ENCODE results near the gene CLDN9. TPM values are rescaled to one million over a fixed set of nuclear protein-coding genes. Genes with fewer than 3 reads are reported as not detected.
A peak's percentile ranks its signal among the peaks of the same experiment; 100 is the strongest.

The CLDN9 gene
- total and polyA plus RNA-seq, 7 donors = 0.12 to 2.2 (median 0.74) TPM

DNA sequence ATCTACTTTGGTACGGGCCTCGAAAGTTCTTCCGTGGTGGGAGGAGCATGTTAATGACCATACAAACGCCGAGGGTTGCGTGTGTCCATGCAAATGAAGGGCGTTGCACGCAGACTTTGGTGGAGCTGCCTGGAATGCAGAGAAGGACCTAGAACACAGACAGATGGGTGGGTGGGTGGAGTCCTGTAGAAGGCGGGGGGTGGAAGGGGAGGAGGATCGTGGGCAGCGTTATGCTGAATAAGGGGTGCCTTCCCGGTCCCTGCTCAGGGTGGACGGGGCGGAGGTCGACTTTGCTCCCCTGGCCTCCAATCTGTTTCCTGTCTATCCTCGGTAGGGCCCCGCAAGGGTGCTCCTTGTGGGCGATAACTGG is 44.4 kb upstream of the CLDN9 start:
- Histone ChIP-seq H3K36me3 (ENCODE audit: insufficient read depth in 1 of 2, low read depth in 1 of 2) (no peaks in the 10 kb centered on the region), H3K4me3 (peak overlapping the region; percentile 87), H3K27ac (no peak overlapping the region), H3K27me3 (ENCODE audit: insufficient read depth in 3 of 3, low read length in 2 of 3) (peaks cover 0 to 53% (median 27%) of the 10 kb centered on the region in 3 donors), H3K4me1 (peaks cover 26% of the 10 kb centered on the region), H3K9me3 (no peaks in the 10 kb centered on the region)
- intact Hi-C loops (cut with DNase I) = no loop called here
- ATAC-seq (no peak), DNase-seq (no peak)
- TF ChIP-seq, protein P1, sequence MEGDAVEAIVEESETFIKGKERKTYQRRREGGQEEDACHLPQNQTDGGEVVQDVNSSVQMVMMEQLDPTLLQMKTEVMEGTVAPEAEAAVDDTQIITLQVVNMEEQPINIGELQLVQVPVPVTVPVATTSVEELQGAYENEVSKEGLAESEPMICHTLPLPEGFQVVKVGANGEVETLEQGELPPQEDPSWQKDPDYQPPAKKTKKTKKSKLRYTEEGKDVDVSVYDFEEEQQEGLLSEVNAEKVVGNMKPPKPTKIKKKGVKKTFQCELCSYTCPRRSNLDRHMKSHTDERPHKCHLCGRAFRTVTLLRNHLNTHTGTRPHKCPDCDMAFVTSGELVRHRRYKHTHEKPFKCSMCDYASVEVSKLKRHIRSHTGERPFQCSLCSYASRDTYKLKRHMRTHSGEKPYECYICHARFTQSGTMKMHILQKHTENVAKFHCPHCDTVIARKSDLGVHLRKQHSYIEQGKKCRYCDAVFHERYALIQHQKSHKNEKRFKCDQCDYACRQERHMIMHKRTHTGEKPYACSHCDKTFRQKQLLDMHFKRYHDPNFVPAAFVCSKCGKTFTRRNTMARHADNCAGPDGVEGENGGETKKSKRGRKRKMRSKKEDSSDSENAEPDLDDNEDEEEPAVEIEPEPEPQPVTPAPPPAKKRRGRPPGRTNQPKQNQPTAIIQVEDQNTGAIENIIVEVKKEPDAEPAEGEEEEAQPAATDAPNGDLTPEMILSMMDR (IDR thresholded peaks at IDR 0.05) = no peak
- WGBS, 3 donors = 17 to 22% (median 20%) methylated on average over 18 of the region's 18 CpGs

DNA sequence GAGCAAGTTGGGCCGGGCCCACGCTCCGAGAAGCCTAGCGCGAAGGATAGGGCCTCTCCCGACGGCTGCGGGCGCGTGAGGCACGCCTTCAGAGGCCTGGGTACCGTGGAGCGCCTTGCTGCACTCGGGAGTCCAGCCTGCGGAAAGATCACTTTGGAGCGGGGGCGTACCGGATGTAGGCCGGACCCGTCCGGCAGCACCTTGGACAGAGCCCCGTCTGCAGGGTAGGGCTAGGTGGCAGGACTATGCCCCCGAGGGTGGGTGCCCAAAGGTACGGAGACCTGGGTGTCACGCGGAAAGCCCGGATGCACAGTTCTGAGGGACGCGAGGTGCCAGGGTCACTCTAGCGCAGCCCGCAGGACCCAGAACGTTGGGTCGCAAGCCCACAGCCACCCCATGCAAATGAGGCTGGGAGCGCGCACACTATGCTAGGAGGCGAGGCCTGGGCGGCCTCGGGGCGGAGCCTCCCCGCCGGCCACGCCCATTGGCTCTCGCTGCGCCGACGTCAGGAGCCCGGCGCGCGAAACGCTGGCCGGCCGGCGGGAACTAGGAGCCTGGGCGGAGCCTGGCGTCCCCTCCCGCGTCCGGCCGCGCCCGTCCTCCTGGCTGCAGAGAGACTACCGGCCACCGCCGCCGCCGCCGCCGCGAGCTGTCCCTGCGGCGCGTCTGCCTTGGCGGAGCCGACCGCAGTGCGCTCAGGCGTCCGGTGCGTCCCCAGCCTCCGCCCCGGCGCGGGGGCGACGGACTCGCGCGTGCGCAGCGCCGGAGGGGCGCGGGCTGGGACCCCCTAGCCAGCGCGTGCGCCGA is 43.8 kb upstream of the CLDN9 start, which contains the start of gene PAQR4:
TSS of gene PAQR4 (plus strand) at position 611 of the 807 bp plus-strand sequence. CDS start 327 bp downstream, outside the sequence.
- Histone ChIP-seq H3K9me3 (no peaks in the 10 kb centered on the region), H3K36me3 (ENCODE audit: insufficient read depth in 1 of 2, low read depth in 1 of 2) (no peaks in the 10 kb centered on the region), H3K27ac (peak within 1 kb of the TSS; percentile 61), H3K27me3 (ENCODE audit: insufficient read depth in 3 of 3, low read length in 2 of 3) (peaks cover 0 to 47% (median 23%) of the 10 kb centered on the region in 3 donors), H3K4me1 (peaks cover 20% of the 10 kb centered on the region), H3K4me3 (peak within 1 kb of the TSS; percentile 87)
- ATAC-seq (peak; percentile 89 to 95 (median 93)), DNase-seq (peak; percentile 88 to 94)
- WGBS, 3 donors = 1% methylated on average over 67 to 98 of the region's 98 CpGs
- TF ChIP-seq, protein P1 (IDR thresholded peaks at IDR 0.05) = no peak
- intact Hi-C loops (cut with DNase I) = no loop called here

DNA sequence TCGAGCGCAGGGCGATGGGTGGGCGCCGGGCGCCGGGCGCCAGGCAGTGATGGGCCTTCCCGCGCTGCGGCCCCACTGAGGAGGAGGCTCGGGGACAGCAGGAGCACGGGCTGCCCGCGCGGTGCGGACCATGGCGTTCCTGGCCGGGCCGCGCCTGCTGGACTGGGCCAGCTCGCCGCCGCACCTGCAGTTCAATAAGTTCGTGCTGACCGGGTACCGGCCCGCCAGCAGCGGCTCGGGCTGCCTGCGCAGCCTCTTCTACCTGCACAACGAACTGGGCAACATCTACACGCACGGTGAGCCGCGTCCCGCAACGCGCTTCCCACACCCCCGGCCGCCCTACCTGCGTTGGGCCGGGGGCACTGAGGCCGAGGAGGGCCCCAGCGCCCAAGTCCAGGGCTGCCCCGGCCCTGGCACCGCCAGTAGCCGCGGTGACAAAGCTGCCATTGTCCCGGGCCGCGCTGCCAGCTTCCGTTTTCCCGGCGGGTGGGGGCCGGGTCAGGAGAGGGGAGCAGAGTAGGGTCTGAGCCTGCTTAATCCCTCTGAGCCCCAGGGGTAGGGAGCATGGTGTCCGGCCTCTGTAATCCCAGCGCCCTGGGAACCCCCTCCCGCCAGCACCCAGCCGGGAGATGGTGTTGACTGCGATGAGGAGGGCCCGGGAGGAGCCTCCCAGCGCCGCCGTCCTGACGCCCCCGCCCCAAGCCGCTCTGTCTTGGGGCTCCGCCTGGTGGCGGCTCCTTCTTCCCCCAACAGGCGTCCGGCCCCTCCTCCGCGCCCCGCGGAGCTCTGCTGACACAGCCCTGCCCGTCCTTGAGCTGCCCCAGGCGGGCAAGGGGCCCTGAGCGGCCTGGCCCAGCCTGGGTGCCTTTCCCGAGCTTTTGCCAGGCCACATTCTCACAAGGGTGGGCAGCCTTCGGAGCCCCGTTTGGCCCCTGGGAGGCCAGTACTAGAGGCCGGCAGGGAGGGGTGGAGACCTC is 42.9 kb upstream of the CLDN9 start:
- ATAC-seq (peak; percentile 44 to 74 (median 64)), DNase-seq (peak; percentile 73 to 84)
- TF ChIP-seq, protein P1 (IDR thresholded peaks at IDR 0.05) = peak; percentile 15
- Histone ChIP-seq H3K27me3 (ENCODE audit: insufficient read depth in 3 of 3, low read length in 2 of 3) (peaks cover 0 to 38% (median 14%) of the 10 kb centered on the region in 3 donors), H3K4me3 (peak overlapping the region; percentile 87), H3K36me3 (ENCODE audit: insufficient read depth in 1 of 2, low read depth in 1 of 2) (no peaks in the 10 kb centered on the region), H3K9me3 (no peaks in the 10 kb centered on the region), H3K27ac (peak overlapping the region; percentile 61), H3K4me1 (peaks cover 11% of the 10 kb centered on the region)
- WGBS, 3 donors = 2 to 5% (median 3%) methylated on average over 47 to 83 of the region's 83 CpGs
- intact Hi-C loops (cut with DNase I) = no loop called here

DNA sequence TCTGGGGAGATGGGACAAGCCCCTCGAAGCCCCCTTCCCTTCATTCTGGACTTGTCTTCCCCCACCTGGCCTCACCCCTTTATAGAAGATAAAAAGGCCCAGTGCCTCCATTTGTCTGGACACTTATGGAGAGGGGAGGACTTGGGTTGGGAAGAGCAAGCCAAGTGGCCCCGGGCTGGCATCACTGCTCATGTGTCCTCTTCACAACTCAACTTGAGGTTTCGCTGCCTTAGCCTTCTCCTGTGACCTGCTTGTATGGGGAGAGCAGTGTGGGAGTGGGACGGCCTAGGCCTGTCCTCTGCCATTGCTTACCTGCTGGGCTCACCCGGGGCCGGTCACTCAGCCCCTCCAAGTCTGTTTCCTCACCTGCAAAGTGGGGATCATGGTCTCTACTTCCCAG is 42.2 kb upstream of the CLDN9 start:
- H3K27ac ChIP-seq = peak overlapping the region; percentile 61
- ATAC-seq (no peak), DNase-seq (no peak)
- TF ChIP-seq, protein P1 (IDR thresholded peaks at IDR 0.05) = no peak
- 71 to 78% (median 76%) methylated on average over 5 to 6 of the region's 6 CpGs for whole genome bisulfite sequencing, 3 donors
- H3K4me3 ChIP-seq = peak overlapping the region; percentile 87
- H3K9me3 ChIP-seq = no peaks in the 10 kb centered on the region
- H3K36me3 ChIP-seq (ENCODE audit: insufficient read depth in 1 of 2, low read depth in 1 of 2) = no peaks in the 10 kb centered on the region
- intact Hi-C loops (cut with DNase I) = no loop called here
- H3K4me1 ChIP-seq = peaks cover 10% of the 10 kb centered on the region
- peaks cover 0 to 31% (median 11%) of the 10 kb centered on the region in 3 donors for H3K27me3 ChIP-seq (ENCODE audit: insufficient read depth in 3 of 3, low read length in 2 of 3)

Measured in psoas muscle (tissue), 8 donors.